ENCODE results near the gene NAT8L. TPM values are rescaled to one million over a fixed set of nuclear protein-coding genes. Genes with fewer than 3 reads are reported as not detected.
A peak's percentile ranks its signal among the peaks of the same experiment; 100 is the strongest.

The NAT8L gene
- total RNA-seq, 2 experiments from 2014 or later, result not detected

GRCh38 chr4:2036327-2036726 lies 22.8 kb upstream of the NAT8L start:
- BruUV-seq (replicated peaks), result no TSS peak
- Histone ChIP-seq H4K20me1 (ENCODE audit: insufficient read depth, low read length) (no peaks in the 10 kb centered on the region), H2AFZ (ENCODE audit: low read length) (no peak overlapping the region), H3K4me1 (ENCODE audit: insufficient read depth, low read length, poor library complexity, severe bottlenecking) (peaks cover under 1% of the 10 kb centered on the region), H3K4me3 (ENCODE audit: low read depth, low read length, poor library complexity, severe bottlenecking) (no peak overlapping the region), H3K9me3 (ENCODE audit: low read length) (no peaks in the 10 kb centered on the region), H3K36me3 (ENCODE audit: insufficient read depth, low read length) (no peaks in the 10 kb centered on the region), H3K9me2 (ENCODE audit: insufficient read depth, low read length) (no peaks in the 10 kb centered on the region), H3K79me2 (ENCODE audit: insufficient read depth, low read depth, low read length) (no peaks in the 10 kb centered on the region), H3K27ac (ENCODE audit: low read depth, low read length, poor library complexity, severe bottlenecking) (no peak overlapping the region), H3K4me2 (ENCODE audit: low read length) (no peak overlapping the region)
- TF ChIP-seq, protein P1, sequence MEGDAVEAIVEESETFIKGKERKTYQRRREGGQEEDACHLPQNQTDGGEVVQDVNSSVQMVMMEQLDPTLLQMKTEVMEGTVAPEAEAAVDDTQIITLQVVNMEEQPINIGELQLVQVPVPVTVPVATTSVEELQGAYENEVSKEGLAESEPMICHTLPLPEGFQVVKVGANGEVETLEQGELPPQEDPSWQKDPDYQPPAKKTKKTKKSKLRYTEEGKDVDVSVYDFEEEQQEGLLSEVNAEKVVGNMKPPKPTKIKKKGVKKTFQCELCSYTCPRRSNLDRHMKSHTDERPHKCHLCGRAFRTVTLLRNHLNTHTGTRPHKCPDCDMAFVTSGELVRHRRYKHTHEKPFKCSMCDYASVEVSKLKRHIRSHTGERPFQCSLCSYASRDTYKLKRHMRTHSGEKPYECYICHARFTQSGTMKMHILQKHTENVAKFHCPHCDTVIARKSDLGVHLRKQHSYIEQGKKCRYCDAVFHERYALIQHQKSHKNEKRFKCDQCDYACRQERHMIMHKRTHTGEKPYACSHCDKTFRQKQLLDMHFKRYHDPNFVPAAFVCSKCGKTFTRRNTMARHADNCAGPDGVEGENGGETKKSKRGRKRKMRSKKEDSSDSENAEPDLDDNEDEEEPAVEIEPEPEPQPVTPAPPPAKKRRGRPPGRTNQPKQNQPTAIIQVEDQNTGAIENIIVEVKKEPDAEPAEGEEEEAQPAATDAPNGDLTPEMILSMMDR (conservative IDR thresholded peaks at IDR 0.05; ENCODE audit: low read length), result no peak
- no peak for TF ChIP-seq EZH2phosphoT487 (IDR thresholded peaks at IDR 0.05; ENCODE audit: borderline replicate concordance, low read depth, low read length)
- POLR2A ChIA-PET, result interaction anchor here (0.6 kb wide), 1 partner anchor 56 kb away, joined by 3 read pairs; no protein-coding TSS in a partner anchor
- CTCF ChIA-PET (ENCODE audit: unreplicated experiment), result no interaction called here
- intact Hi-C loops (cut with micrococcal nuclease; ENCODE audit: unreplicated experiment), result no loop called here
- DNase-seq (ENCODE audit: low spot score), result no peak

GRCh38 chr4:2036866-2037265 lies 22.3 kb upstream of the NAT8L start:
- H3K79me2 ChIP-seq (ENCODE audit: insufficient read depth, low read depth, low read length), result no peaks in the 10 kb centered on the region
- no peaks in the 10 kb centered on the region for H4K20me1 ChIP-seq (ENCODE audit: insufficient read depth, low read length)
- H3K4me1 ChIP-seq (ENCODE audit: insufficient read depth, low read length, poor library complexity, severe bottlenecking), result peaks cover 4% of the 10 kb centered on the region
- no peak for TF ChIP-seq EZH2phosphoT487 (IDR thresholded peaks at IDR 0.05; ENCODE audit: borderline replicate concordance, low read depth, low read length)
- TF ChIP-seq, protein P1 (conservative IDR thresholded peaks at IDR 0.05; ENCODE audit: low read length), result no peak
- no peak overlapping the region for H3K4me3 ChIP-seq (ENCODE audit: low read depth, low read length, poor library complexity, severe bottlenecking)
- no peaks in the 10 kb centered on the region for H3K9me2 ChIP-seq (ENCODE audit: insufficient read depth, low read length)
- no TSS peak for BruUV-seq (replicated peaks)
- H3K4me2 ChIP-seq (ENCODE audit: low read length), result no peak overlapping the region
- no peak overlapping the region for H3K27ac ChIP-seq (ENCODE audit: low read depth, low read length, poor library complexity, severe bottlenecking)
- intact Hi-C loops (cut with micrococcal nuclease; ENCODE audit: unreplicated experiment), result no loop called here
- peak overlapping the region; percentile 25; the same call in 1 of the 2 replicates for H2AFZ ChIP-seq (ENCODE audit: low read length)
- H3K36me3 ChIP-seq (ENCODE audit: insufficient read depth, low read length), result no peaks in the 10 kb centered on the region
- ChIA-PET CTCF (ENCODE audit: unreplicated experiment) (no interaction called here), POLR2A (no interaction called here)
- no peaks in the 10 kb centered on the region for H3K9me3 ChIP-seq (ENCODE audit: low read length)
- DNase-seq (ENCODE audit: low spot score), result peak; percentile 14

DNA sequence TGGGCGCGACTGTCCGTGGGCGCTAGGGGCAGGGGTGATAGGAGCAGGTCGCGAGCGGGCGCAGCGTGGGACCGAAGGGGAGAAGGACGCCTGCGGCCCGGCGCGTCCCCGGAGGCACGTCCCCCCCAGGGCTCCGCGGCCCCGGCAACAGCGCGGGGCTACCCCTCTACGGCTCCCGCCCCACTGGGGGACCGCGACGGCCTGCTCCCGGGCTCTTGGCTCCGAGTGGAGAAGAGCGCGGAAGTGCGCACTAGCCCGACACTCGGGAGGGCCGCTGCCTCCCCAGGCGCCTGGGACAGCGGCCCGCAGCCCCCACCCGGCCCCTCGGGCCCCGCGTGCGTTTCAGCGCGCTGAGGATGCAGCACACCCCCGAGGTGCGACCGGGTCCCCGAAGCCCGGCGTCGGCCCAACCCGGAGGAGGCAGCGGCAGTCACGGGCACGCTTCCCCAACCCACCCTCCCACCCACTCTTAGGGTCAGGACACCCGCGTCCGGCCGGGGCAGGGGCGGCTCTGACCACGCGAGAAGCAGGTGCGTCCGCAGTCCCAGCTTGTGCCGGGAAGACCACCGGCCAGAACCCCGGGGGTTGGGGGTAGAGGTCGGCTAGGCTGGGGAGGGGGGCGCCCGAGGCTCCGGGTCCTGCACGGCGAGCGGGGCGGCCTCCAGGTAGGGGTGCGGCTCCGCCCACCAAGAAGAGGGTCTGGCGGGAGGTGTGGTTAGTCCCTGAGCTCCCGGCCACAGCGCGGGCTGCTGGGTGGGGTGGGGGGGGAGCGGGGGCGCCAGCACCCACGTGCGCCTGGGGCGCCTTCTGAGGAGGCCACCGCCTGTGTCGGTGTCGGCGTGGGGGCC lies 18.5 kb upstream of the NAT8L start:
- POLR2A ChIA-PET, result no interaction called here
- intact Hi-C loops (cut with micrococcal nuclease; ENCODE audit: unreplicated experiment), result no loop called here
- CTCF ChIA-PET (ENCODE audit: unreplicated experiment), result no interaction called here
- no peaks in the 10 kb centered on the region for H3K9me3 ChIP-seq (ENCODE audit: low read length)
- H3K9me2 ChIP-seq (ENCODE audit: insufficient read depth, low read length), result no peaks in the 10 kb centered on the region
- no peaks in the 10 kb centered on the region for H3K79me2 ChIP-seq (ENCODE audit: insufficient read depth, low read depth, low read length)
- H3K4me3 ChIP-seq (ENCODE audit: low read depth, low read length, poor library complexity, severe bottlenecking), result no peak overlapping the region
- TF ChIP-seq, protein P1 (conservative IDR thresholded peaks at IDR 0.05; ENCODE audit: low read length), result no peak
- no peak for TF ChIP-seq EZH2phosphoT487 (IDR thresholded peaks at IDR 0.05; ENCODE audit: borderline replicate concordance, low read depth, low read length)
- H3K4me2 ChIP-seq (ENCODE audit: low read length), result no peak overlapping the region; the same call in 1 of the 2 replicates
- H3K27ac ChIP-seq (ENCODE audit: low read depth, low read length, poor library complexity, severe bottlenecking), result no peak overlapping the region
- H4K20me1 ChIP-seq (ENCODE audit: insufficient read depth, low read length), result no peaks in the 10 kb centered on the region
- H2AFZ ChIP-seq (ENCODE audit: low read length), result no peak overlapping the region
- DNase-seq (ENCODE audit: low spot score), result no peak
- peaks cover 8% of the 10 kb centered on the region for H3K4me1 ChIP-seq (ENCODE audit: insufficient read depth, low read length, poor library complexity, severe bottlenecking)
- no TSS peak for BruUV-seq (replicated peaks)
- H3K36me3 ChIP-seq (ENCODE audit: insufficient read depth, low read length), result no peaks in the 10 kb centered on the region
